Measurements from ENCODE around the gene SYT7.

The SYT7 gene

GRCh38 chr11:61533039-61533375, 47.9 kb downstream of the SYT7 start:
- Histone ChIP-seq H3K4me1 (ENCODE audit: control insufficient read depth, insufficient read depth, low read length, poor library complexity, severe bottlenecking) (no peaks in the 10 kb centered on the region), H3K36me3 (ENCODE audit: control insufficient read depth, insufficient read depth, low read length) (no peaks in the 10 kb centered on the region), H3K27ac (ENCODE audit: insufficient read depth, low read length, poor library complexity, severe bottlenecking) (no peak overlapping the region), H3K9me3 (ENCODE audit: control insufficient read depth, low read length) (no peaks in the 10 kb centered on the region), H3K27me3 (replicated peaks; ENCODE audit: control insufficient read depth, insufficient read depth, low read length, poor library complexity, severe bottlenecking) (peaks cover 4% of the 10 kb centered on the region), H3K4me3 (ENCODE audit: insufficient read depth, low read depth, low read length, poor library complexity, severe bottlenecking) (no peak overlapping the region)
- no peak for DNase-seq

GRCh38 chr11:61532134-61533038, 48.5 kb downstream of the SYT7 start:
- Histone ChIP-seq H3K4me3 (ENCODE audit: insufficient read depth, low read depth, low read length, poor library complexity, severe bottlenecking) (no peak overlapping the region), H3K4me1 (ENCODE audit: control insufficient read depth, insufficient read depth, low read length, poor library complexity, severe bottlenecking) (no peaks in the 10 kb centered on the region), H3K27ac (ENCODE audit: insufficient read depth, low read length, poor library complexity, severe bottlenecking) (no peak overlapping the region), H3K27me3 (replicated peaks; ENCODE audit: control insufficient read depth, insufficient read depth, low read length, poor library complexity, severe bottlenecking) (peaks cover 4% of the 10 kb centered on the region), H3K36me3 (ENCODE audit: control insufficient read depth, insufficient read depth, low read length) (no peaks in the 10 kb centered on the region), H3K9me3 (ENCODE audit: control insufficient read depth, low read length) (no peaks in the 10 kb centered on the region)
- peak in 1 of 3 donors; percentile 8 for DNase-seq

GRCh38 chr11:61531044-61531443, 49.8 kb downstream of the SYT7 start:
- H3K27ac ChIP-seq (ENCODE audit: insufficient read depth, low read length, poor library complexity, severe bottlenecking) = no peak overlapping the region
- H3K9me3 ChIP-seq (ENCODE audit: control insufficient read depth, low read length) = no peaks in the 10 kb centered on the region
- H3K4me3 ChIP-seq (ENCODE audit: insufficient read depth, low read depth, low read length, poor library complexity, severe bottlenecking) = no peak overlapping the region
- DNase-seq = no peak
- H3K36me3 ChIP-seq (ENCODE audit: control insufficient read depth, insufficient read depth, low read length) = no peaks in the 10 kb centered on the region
- peaks cover 4% of the 10 kb centered on the region for H3K27me3 ChIP-seq (replicated peaks; ENCODE audit: control insufficient read depth, insufficient read depth, low read length, poor library complexity, severe bottlenecking)
- no peaks in the 10 kb centered on the region for H3K4me1 ChIP-seq (ENCODE audit: control insufficient read depth, insufficient read depth, low read length, poor library complexity, severe bottlenecking)

- Histone ChIP-seq H3K36me3 (ENCODE audit: control insufficient read depth, insufficient read depth, low read length) (no peaks in the 10 kb centered on the region), H3K4me3 (ENCODE audit: insufficient read depth, low read depth, low read length, poor library complexity, severe bottlenecking) (no peak overlapping the region), H3K27ac (ENCODE audit: insufficient read depth, low read length, poor library complexity, severe bottlenecking) (no peak overlapping the region), H3K27me3 (replicated peaks; ENCODE audit: control insufficient read depth, insufficient read depth, low read length, poor library complexity, severe bottlenecking) (peaks cover 4% of the 10 kb centered on the region), H3K9me3 (ENCODE audit: control insufficient read depth, low read length) (no peaks in the 10 kb centered on the region), H3K4me1 (ENCODE audit: control insufficient read depth, insufficient read depth, low read length, poor library complexity, severe bottlenecking) (no peaks in the 10 kb centered on the region)
- no peak for DNase-seq
Observed at GRCh38 chr11:61529537-61530225, 51.2 kb downstream of the SYT7 start.

GRCh38 chr11:61528114-61528513, 52.8 kb downstream of the SYT7 start:
- H3K27ac ChIP-seq (ENCODE audit: insufficient read depth, low read length, poor library complexity, severe bottlenecking) = no peak overlapping the region
- peaks cover 4% of the 10 kb centered on the region for H3K27me3 ChIP-seq (replicated peaks; ENCODE audit: control insufficient read depth, insufficient read depth, low read length, poor library complexity, severe bottlenecking)
- H3K4me1 ChIP-seq (ENCODE audit: control insufficient read depth, insufficient read depth, low read length, poor library complexity, severe bottlenecking) = no peaks in the 10 kb centered on the region
- H3K9me3 ChIP-seq (ENCODE audit: control insufficient read depth, low read length) = no peaks in the 10 kb centered on the region
- H3K4me3 ChIP-seq (ENCODE audit: insufficient read depth, low read depth, low read length, poor library complexity, severe bottlenecking) = no peak overlapping the region
- no peak for DNase-seq
- H3K36me3 ChIP-seq (ENCODE audit: control insufficient read depth, insufficient read depth, low read length) = no peaks in the 10 kb centered on the region

- Histone ChIP-seq H3K27ac (ENCODE audit: insufficient read depth, low read length, poor library complexity, severe bottlenecking) (no peak overlapping the region), H3K36me3 (ENCODE audit: control insufficient read depth, insufficient read depth, low read length) (no peaks in the 10 kb centered on the region), H3K27me3 (replicated peaks; ENCODE audit: control insufficient read depth, insufficient read depth, low read length, poor library complexity, severe bottlenecking) (peaks cover 1% of the 10 kb centered on the region), H3K4me1 (ENCODE audit: control insufficient read depth, insufficient read depth, low read length, poor library complexity, severe bottlenecking) (no peaks in the 10 kb centered on the region), H3K4me3 (ENCODE audit: insufficient read depth, low read depth, low read length, poor library complexity, severe bottlenecking) (no peak overlapping the region), H3K9me3 (ENCODE audit: control insufficient read depth, low read length) (no peaks in the 10 kb centered on the region)
- no peak for DNase-seq
Observed at GRCh38 chr11:61526956-61527731, 53.7 kb downstream of the SYT7 start.

GRCh38 chr11:61526229-61526628, 54.6 kb downstream of the SYT7 start:
- H3K27me3 ChIP-seq (replicated peaks; ENCODE audit: control insufficient read depth, insufficient read depth, low read length, poor library complexity, severe bottlenecking) = no peaks in the 10 kb centered on the region
- H3K27ac ChIP-seq (ENCODE audit: insufficient read depth, low read length, poor library complexity, severe bottlenecking) = no peak overlapping the region
- H3K4me3 ChIP-seq (ENCODE audit: insufficient read depth, low read depth, low read length, poor library complexity, severe bottlenecking) = no peak overlapping the region

GRCh38 chr11:61524963-61525587, 55.8 kb downstream of the SYT7 start:
- Histone ChIP-seq H3K36me3 (ENCODE audit: control insufficient read depth, insufficient read depth, low read length) (no peaks in the 10 kb centered on the region), H3K4me3 (ENCODE audit: insufficient read depth, low read depth, low read length, poor library complexity, severe bottlenecking) (no peak overlapping the region), H3K4me1 (ENCODE audit: control insufficient read depth, insufficient read depth, low read length, poor library complexity, severe bottlenecking) (no peaks in the 10 kb centered on the region)

More at GRCh38 chr11:61526229-61526628, 54.6 kb downstream of the SYT7 start:
- Histone ChIP-seq H3K9me3 (ENCODE audit: control insufficient read depth, low read length) (no peaks in the 10 kb centered on the region), H3K4me1 (ENCODE audit: control insufficient read depth, insufficient read depth, low read length, poor library complexity, severe bottlenecking) (no peaks in the 10 kb centered on the region), H3K36me3 (ENCODE audit: control insufficient read depth, insufficient read depth, low read length) (no peaks in the 10 kb centered on the region)
- DNase-seq = no peak

GRCh38 chr11:61524446-61524845, 56.4 kb downstream of the SYT7 start:
- no peak for DNase-seq
- H3K36me3 ChIP-seq (ENCODE audit: control insufficient read depth, insufficient read depth, low read length) = no peaks in the 10 kb centered on the region
- H3K4me1 ChIP-seq (ENCODE audit: control insufficient read depth, insufficient read depth, low read length, poor library complexity, severe bottlenecking) = no peaks in the 10 kb centered on the region
- H3K27me3 ChIP-seq (replicated peaks; ENCODE audit: control insufficient read depth, insufficient read depth, low read length, poor library complexity, severe bottlenecking) = no peaks in the 10 kb centered on the region
- H3K9me3 ChIP-seq (ENCODE audit: control insufficient read depth, low read length) = no peaks in the 10 kb centered on the region
- H3K27ac ChIP-seq (ENCODE audit: insufficient read depth, low read length, poor library complexity, severe bottlenecking) = no peak overlapping the region
- no peak overlapping the region for H3K4me3 ChIP-seq (ENCODE audit: insufficient read depth, low read depth, low read length, poor library complexity, severe bottlenecking)

More at GRCh38 chr11:61524963-61525587, 55.8 kb downstream of the SYT7 start:
- H3K27me3 ChIP-seq (replicated peaks; ENCODE audit: control insufficient read depth, insufficient read depth, low read length, poor library complexity, severe bottlenecking) = no peaks in the 10 kb centered on the region
- no peaks in the 10 kb centered on the region for H3K9me3 ChIP-seq (ENCODE audit: control insufficient read depth, low read length)
- DNase-seq = no peak
- no peak overlapping the region for H3K27ac ChIP-seq (ENCODE audit: insufficient read depth, low read length, poor library complexity, severe bottlenecking)
